GM12801 (cell line): ENCODE data around the gene KISS1.

Source experiments
- CTCF ChIP-seq: IDR thresholded peaks from one replicate; pipeline ENCODE4 v1.5.1; 2011; ENCODE audit warnings: control low read depth; ENCODE audit not compliant: insufficient read length; ENCODE audit errors: extremely low read depth

KISS1 gene

DNA sequence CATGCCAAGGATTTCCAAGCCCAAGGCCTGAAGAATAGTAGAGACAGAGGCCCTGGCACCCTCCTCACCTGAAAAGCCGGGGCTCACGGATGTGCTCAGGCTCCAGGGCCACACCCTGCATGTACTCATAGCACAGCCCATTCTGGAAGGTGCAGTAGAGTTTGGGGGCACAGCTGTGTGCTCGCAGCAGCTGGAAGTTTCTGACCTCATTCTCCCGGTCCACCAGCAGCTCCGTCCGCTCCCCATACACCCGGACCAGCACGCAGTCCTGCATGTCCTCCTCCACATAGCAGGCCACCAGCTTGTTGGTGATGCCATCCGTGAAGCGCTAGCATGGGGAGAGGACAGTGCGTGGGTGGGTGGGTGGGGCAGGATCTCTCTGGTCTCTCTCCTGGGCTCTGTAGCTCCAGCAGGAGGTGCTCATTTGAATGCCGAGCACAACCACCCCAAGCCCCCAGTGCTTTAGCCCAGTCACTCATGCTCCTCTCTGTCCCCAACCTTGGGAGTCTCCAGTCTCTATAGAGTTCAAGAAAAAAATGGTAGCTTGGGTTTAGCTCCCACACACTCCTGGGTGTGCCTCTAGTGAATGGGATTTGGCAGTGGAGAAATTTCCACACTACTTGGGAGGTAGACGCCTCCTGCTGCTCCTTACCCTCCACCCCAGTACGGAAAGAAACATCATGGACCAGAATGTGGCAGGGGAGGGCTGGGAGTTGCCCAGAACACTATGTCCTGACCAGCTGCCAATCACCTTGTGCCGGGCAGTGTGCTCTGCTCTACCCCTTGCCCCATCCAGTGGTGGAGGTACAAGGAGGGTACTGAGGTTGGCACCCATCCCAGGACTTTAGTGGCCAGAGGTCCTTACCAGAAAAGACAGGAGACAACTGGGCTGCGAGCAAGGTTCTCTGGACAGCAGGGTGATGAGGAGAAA, 46.4 kb downstream of the KISS1 start:
- TF ChIP-seq CTCF: no peak

DNA sequence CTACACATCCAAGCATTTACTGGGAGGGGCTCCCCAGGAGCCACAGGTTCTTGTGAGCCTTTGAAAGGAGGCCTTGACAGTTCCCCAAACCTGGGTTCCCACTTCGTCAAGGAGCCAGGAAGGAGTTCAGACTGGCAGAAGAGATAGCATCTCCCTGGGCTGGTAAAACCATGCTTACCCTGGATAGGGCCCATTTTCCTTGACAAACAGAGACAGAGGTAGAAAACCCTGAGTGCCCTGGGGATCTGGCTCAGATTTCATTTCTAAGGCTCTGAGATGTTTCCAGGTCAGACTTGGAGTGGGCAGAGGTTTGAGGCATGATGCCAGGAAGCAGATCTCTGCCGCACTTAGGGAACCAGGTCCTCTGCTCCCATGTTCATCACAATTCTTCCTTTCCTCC, 47.2 kb downstream of the KISS1 start:
- TF ChIP-seq CTCF: no peak

- no peak for TF ChIP-seq CTCF
These were observed 48.6 kb downstream of the KISS1 start for GRCh38 chr1:204147406-204148383.

DNA sequence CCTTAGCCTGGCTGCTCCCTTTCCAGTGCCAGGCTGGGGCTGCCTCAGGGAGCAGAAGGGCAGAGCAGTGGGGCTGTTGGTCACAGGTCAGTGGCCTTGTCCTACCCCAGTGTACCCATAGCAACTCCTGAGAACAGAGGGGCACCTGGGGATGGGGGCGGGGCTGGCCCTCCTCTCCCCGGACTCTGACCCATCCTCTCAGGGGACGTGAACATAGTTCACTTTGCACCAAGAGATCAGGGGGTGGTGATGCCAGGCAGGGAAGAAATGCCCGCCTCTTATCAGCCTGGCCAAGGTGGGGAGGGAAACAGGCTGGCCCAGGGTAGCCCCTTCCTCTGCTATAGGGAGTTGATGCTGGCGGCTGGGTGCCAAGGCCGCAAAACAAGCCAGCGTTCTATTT, 49.3 kb downstream of the KISS1 start:
- no peak for TF ChIP-seq CTCF

DNA sequence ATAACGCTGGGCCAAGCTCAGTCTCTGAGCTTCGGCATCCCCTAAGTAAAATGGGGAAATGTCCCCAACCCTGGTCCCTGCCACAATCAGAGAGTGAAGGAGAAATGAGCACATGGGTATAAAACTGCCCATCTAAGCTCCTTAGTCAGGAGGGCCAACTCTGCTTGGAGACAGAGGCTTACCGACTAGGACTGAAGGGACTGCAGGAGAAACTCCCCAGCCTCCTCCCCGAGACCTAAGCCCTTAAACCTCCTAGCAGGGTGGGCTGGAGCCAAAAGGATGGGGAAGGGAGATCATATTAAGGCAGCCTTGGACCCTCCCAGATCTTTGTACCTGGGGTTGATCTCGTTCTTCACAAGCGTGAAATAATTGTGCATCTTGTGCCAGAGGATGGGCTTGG, 50.0 kb downstream of the KISS1 start:
- TF ChIP-seq CTCF: no peak

DNA sequence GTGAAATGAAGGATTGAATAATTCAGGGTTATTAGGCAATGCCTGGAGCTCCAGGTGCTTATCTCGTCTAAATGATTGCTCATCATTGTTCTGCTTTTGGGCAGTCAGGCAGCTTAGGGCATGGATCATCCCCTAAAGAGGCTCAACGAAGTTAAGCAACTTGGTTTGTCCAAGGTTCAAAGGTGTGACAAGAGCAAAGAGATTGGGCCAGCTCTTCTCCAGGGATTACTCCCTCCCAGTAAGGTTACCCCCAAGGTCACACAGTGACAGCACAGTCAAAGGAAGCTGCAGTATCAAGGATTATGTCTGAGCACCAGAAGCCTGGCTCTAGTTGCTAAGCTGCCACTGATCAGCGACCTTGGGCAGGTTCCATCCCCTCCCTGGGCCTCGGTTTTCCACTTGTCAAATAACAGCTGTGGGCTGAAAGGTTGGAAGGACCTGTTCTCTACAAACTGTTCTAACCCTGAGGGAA, 51.2 kb downstream of the KISS1 start:
- no peak for TF ChIP-seq CTCF
